ENCODE results near the gene ASH1L.
"Not testable (repeated sequence)": the region's sequence is repeated elsewhere in the genome, so short reads cannot be mapped to it uniquely, and the experiment has no call there.

Gene ASH1L

GRCh38 chr1:155457266-155457665 lies 105.3 kb downstream of the ASH1L start:
- H3K4me3 ChIP-seq (ENCODE audit: low read depth, low read length), result no peak overlapping the region
- DNase-seq (ENCODE audit: low read depth), result no peak
- no peak for TF ChIP-seq CTCF (IDR thresholded peaks at IDR 0.05; ENCODE audit: control insufficient read depth, extremely low read depth, insufficient read depth)

- TF ChIP-seq CTCF (IDR thresholded peaks at IDR 0.05; ENCODE audit: control insufficient read depth, extremely low read depth, insufficient read depth), result no peak
- H3K4me3 ChIP-seq (ENCODE audit: low read depth, low read length), result no peak overlapping the region
Measured at GRCh38 chr1:155455588-155456195, 106.9 kb downstream of the ASH1L start.

GRCh38 chr1:155454096-155454495 lies 108.5 kb downstream of the ASH1L start:
- TF ChIP-seq CTCF (IDR thresholded peaks at IDR 0.05; ENCODE audit: control insufficient read depth, extremely low read depth, insufficient read depth), result no peak
- H3K4me3 ChIP-seq (ENCODE audit: low read depth, low read length), result no peak overlapping the region
- no peak for DNase-seq (ENCODE audit: low read depth)

More at GRCh38 chr1:155455588-155456195, 106.9 kb downstream of the ASH1L start:
- DNase-seq (ENCODE audit: low read depth), result no peak

- DNase-seq (ENCODE audit: low read depth), result no peak
- no peak for TF ChIP-seq CTCF (IDR thresholded peaks at IDR 0.05; ENCODE audit: control insufficient read depth, extremely low read depth, insufficient read depth)
- no peak overlapping the region for H3K4me3 ChIP-seq (ENCODE audit: low read depth, low read length)
Measured at GRCh38 chr1:155453141-155453540, 109.5 kb downstream of the ASH1L start.

GRCh38 chr1:155451199-155451598 lies 111.4 kb downstream of the ASH1L start:
- no peak for TF ChIP-seq CTCF (IDR thresholded peaks at IDR 0.05; ENCODE audit: control insufficient read depth, extremely low read depth, insufficient read depth)
- no peak for DNase-seq (ENCODE audit: low read depth)
- H3K4me3 ChIP-seq (ENCODE audit: low read depth, low read length), result no peak overlapping the region

- H3K4me3 ChIP-seq (ENCODE audit: low read depth, low read length); DNase-seq (ENCODE audit: low read depth): not testable (repeated sequence)
Measured at GRCh38 chr1:155442431-155442830, 120.2 kb downstream of the ASH1L start.

GRCh38 chr1:155437405-155437804 lies 125.2 kb downstream of the ASH1L start:
- TF ChIP-seq CTCF (IDR thresholded peaks at IDR 0.05; ENCODE audit: control insufficient read depth, extremely low read depth, insufficient read depth), result no peak
- DNase-seq (ENCODE audit: low read depth), result no peak
- no peak overlapping the region for H3K4me3 ChIP-seq (ENCODE audit: low read depth, low read length)

GRCh38 chr1:155433831-155434389 lies 128.7 kb downstream of the ASH1L start:
- not testable (repeated sequence) for DNase-seq (ENCODE audit: low read depth); H3K4me3 ChIP-seq (ENCODE audit: low read depth, low read length)

GRCh38 chr1:155433128-155433830 lies 129.3 kb downstream of the ASH1L start:
- not testable (repeated sequence) for H3K4me3 ChIP-seq (ENCODE audit: low read depth, low read length); DNase-seq (ENCODE audit: low read depth)

Data from LNCaP clone FGC (cell line).